ENCODE measurements around the gene APBA1. TPM values are rescaled to one million over a fixed set of nuclear protein-coding genes. Genes with fewer than 3 reads are reported as not detected.

The APBA1 gene
- total and polyA plus RNA-seq, 11 donors, result 0.61 to 6.2 (median 2.2) TPM

- Histone ChIP-seq H3K4me3 (no peak overlapping the region), H3K9me3 (peaks cover 0 to 12% (median 0%) of the 10 kb centered on the region in 12 donors), H3K36me3 (no peaks in the 10 kb centered on the region), H3K27ac (no peak overlapping the region), H3K27me3 (no peaks in the 10 kb centered on the region), H3K4me1 (no peaks in the 10 kb centered on the region)
- no peak for ATAC-seq
- no peak for TF ChIP-seq POLR2A (IDR thresholded peaks at IDR 0.05)
- TF ChIP-seq CTCF (IDR thresholded peaks at IDR 0.05), result no peak
- intact Hi-C loops (cut with DNase I), result no loop called here
- DNase-seq, result no peak
- WGBS, 4 donors, result 91 to 97% (median 94%) methylated on average over 11 of the region's 11 CpGs
Observed at GRCh38 chr9:69432623-69433022, 239.5 kb downstream of the APBA1 start.

DNA sequence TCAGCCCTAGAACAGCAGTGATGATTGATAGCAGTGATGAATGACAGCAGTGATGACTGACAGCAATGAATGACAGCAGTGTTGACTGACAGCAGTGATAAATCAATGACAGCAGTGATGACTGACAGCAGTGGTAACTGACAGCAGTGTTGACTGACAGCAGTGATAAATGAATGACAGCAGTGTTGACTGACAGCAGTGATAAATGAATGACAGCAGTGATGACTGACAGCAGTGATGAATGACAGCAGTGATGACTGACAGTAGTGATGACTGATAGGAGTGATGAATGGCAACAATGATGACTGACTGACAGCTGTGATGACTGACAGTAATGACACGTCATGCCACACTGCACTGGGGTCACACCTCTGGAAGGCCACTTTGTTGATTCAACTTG, 240.4 kb downstream of the APBA1 start:
- intact Hi-C loops (cut with DNase I), result no loop called here
- no peaks in the 10 kb centered on the region for H3K4me1 ChIP-seq
- DNase-seq (no peak), ATAC-seq (no peak)
- no peak overlapping the region for H3K27ac ChIP-seq
- H3K9me3 ChIP-seq, result peaks cover 0 to 12% (median 0%) of the 10 kb centered on the region in 12 donors
- WGBS, 4 donors, result 92 to 97% (median 94%) methylated on average over 1 of the region's 1 CpG
- TF ChIP-seq CTCF (IDR thresholded peaks at IDR 0.05) (no peak), POLR2A (IDR thresholded peaks at IDR 0.05) (no peak)
- H3K27me3 ChIP-seq, result no peaks in the 10 kb centered on the region
- H3K36me3 ChIP-seq, result no peaks in the 10 kb centered on the region
- no peak overlapping the region for H3K4me3 ChIP-seq

DNA sequence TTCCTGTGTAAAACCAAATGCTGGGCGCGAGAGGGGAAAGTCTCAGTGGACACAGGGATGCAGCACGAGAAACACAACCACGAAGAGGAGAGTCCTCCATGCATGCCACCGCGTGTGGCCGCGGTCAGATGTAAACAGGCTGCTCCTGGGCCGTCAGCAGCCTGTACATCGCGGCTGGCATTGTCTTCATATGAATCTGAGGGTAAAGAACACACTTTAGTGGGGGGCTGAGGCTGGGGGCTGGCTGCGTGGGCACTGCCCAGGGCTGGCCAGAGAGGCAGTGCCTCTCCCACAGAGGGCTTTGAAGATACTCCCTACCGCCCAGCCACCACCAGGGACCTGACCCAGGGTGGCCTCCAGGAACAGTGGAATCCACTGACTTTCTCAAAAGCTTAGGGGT, 241.0 kb downstream of the APBA1 start:
- H3K36me3 ChIP-seq, result no peaks in the 10 kb centered on the region
- WGBS, 4 donors, result 91 to 95% (median 93%) methylated on average over 13 of the region's 13 CpGs
- TF ChIP-seq CTCF (IDR thresholded peaks at IDR 0.05) (no peak), POLR2A (IDR thresholded peaks at IDR 0.05) (no peak)
- H3K27me3 ChIP-seq, result no peaks in the 10 kb centered on the region
- no peak for DNase-seq
- intact Hi-C loops (cut with DNase I), result no loop called here
- H3K4me1 ChIP-seq, result no peaks in the 10 kb centered on the region
- peaks cover 0 to 12% (median 0%) of the 10 kb centered on the region in 12 donors for H3K9me3 ChIP-seq
- H3K4me3 ChIP-seq, result no peak overlapping the region
- no peak overlapping the region for H3K27ac ChIP-seq
- ATAC-seq, result no peak

DNA sequence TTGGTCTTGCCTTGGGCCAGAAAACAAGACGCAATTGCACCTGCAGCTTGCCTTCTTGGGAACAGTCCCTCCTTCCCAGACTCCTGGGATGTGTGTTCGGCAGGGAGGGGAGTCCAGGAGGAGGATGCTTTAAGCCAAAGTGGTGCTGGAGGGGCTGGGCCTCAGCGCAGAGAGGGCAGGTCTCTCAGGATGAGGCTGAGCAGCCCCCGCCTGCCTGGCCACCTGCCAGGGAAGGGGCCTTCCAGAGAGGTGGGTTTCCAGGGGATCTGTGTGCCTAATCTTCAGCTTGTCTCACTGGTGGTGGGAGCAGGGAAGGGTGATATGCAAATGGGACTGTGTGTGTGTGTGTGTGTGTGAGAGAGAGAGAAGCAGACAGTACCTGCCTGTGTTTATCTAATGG, 242.0 kb downstream of the APBA1 start:
- intact Hi-C loops (cut with DNase I), result no loop called here
- WGBS, 4 donors, result 77 to 82% (median 79%) methylated on average over 4 of the region's 4 CpGs
- no peak for ATAC-seq
- Histone ChIP-seq H3K4me3 (no peak overlapping the region), H3K27me3 (no peaks in the 10 kb centered on the region), H3K27ac (no peak overlapping the region), H3K9me3 (peaks cover 0 to 5% (median 0%) of the 10 kb centered on the region in 12 donors), H3K36me3 (no peaks in the 10 kb centered on the region), H3K4me1 (no peaks in the 10 kb centered on the region)
- no peak for DNase-seq
- TF ChIP-seq CTCF (IDR thresholded peaks at IDR 0.05) (no peak), POLR2A (IDR thresholded peaks at IDR 0.05) (no peak)

Data from heart left ventricle (tissue), 16 donors.